ENCODE measurements around the gene NMU.
"Not testable (repeated sequence)": the region's sequence is repeated elsewhere in the genome, so short reads cannot be mapped to it uniquely, and the experiment has no call there.

The NMU gene

GRCh38 chr4:55554453-55555030 is 81.6 kb downstream of the NMU start:
- no peak for DNase-seq (ENCODE audit: low read depth)

- no peak for DNase-seq (ENCODE audit: low read depth)
Measured at GRCh38 chr4:55553441-55554201, 82.5 kb downstream of the NMU start.

- not testable (repeated sequence) for DNase-seq (ENCODE audit: low read depth)
Measured at GRCh38 chr4:55551964-55552363, 84.1 kb downstream of the NMU start.

GRCh38 chr4:55549888-55550287 is 86.2 kb downstream of the NMU start:
- no peak for DNase-seq (ENCODE audit: low read depth)

GRCh38 chr4:55547918-55548317 is 88.2 kb downstream of the NMU start:
- no peak for DNase-seq (ENCODE audit: low read depth)

GRCh38 chr4:55547466-55547770 is 88.7 kb downstream of the NMU start:
- DNase-seq (ENCODE audit: low read depth): no peak

GRCh38 chr4:55546756-55547465 is 89.2 kb downstream of the NMU start, which contains the start of gene CLOCK:
CLOCK (minus strand) TSS chr4:55546909; CDS start chr4:55482785, 64,124 bp downstream.
- peak; percentile 78 for DNase-seq (ENCODE audit: low read depth)

GRCh38 chr4:55546506-55546755 is 89.7 kb downstream of the NMU start:
- no peak for DNase-seq (ENCODE audit: low read depth)

- DNase-seq (ENCODE audit: low read depth): peak; percentile 57
Measured at GRCh38 chr4:55545641-55546505, 90.2 kb downstream of the NMU start.
